ENCODE data around the gene LOXL4. TPM values are rescaled to one million over a fixed set of nuclear protein-coding genes. Genes with fewer than 3 reads are reported as not detected.

The LOXL4 gene
- polyA plus RNA-seq, 4 donors: 0.27 to 4.2 (median 0.72) TPM; not detected in 1

GRCh38 chr10:98309366-98310355 is 41.7 kb upstream of the LOXL4 start:
- 19 to 21% (median 20%) methylated on average over 21 of the region's 21 CpGs for WGBS, 3 donors

GRCh38 chr10:98308669-98309365 is 40.8 kb upstream of the LOXL4 start:
- Histone ChIP-seq H3K4me1 (ENCODE audit: control insufficient read depth in 3 of 3, insufficient read depth in 2 of 3, low read depth in 1 of 3, low read length in 2 of 3) (peaks cover 0 to 4% (median 0%) of the 10 kb centered on the region in 3 donors), H3K27me3 (ENCODE audit: control insufficient read depth in 3 of 3, insufficient read depth in 3 of 3, low read length in 3 of 3) (peaks cover 0 to 17% (median 2%) of the 10 kb centered on the region in 3 donors), H3K4me3 (ENCODE audit: low read depth in 1 of 3, low read length in 3 of 3) (no peak overlapping the region), H3K27ac (ENCODE audit: low read depth in 1 of 3, low read length in 2 of 3) (peak overlapping the region in 1 of 3 donors; percentile 28), H3K9me3 (ENCODE audit: control insufficient read depth in 2 of 2, insufficient read depth in 1 of 2, low read depth in 1 of 2, low read length in 1 of 2) (peaks cover 0 to 3% of the 10 kb centered on the region in 2 donors), H3K36me3 (ENCODE audit: control insufficient read depth in 3 of 3, insufficient read depth in 2 of 3, low read depth in 1 of 3, low read length in 3 of 3) (no peaks in the 10 kb centered on the region)
- no peak for FAIRE-seq
- 39 to 57% (median 55%) methylated on average over 13 of the region's 13 CpGs for WGBS, 3 donors
- DNase-seq: no peak

More at GRCh38 chr10:98309366-98310355, 41.7 kb upstream of the LOXL4 start:
- Histone ChIP-seq H3K27me3 (ENCODE audit: control insufficient read depth in 3 of 3, insufficient read depth in 3 of 3, low read length in 3 of 3) (peaks cover 0 to 22% (median 2%) of the 10 kb centered on the region in 3 donors), H3K4me1 (ENCODE audit: control insufficient read depth in 3 of 3, insufficient read depth in 2 of 3, low read depth in 1 of 3, low read length in 2 of 3) (peaks cover 0 to 4% (median 0%) of the 10 kb centered on the region in 3 donors), H3K9me3 (ENCODE audit: control insufficient read depth in 2 of 2, insufficient read depth in 1 of 2, low read depth in 1 of 2, low read length in 1 of 2) (peaks cover 0 to 3% of the 10 kb centered on the region in 2 donors), H3K36me3 (ENCODE audit: control insufficient read depth in 3 of 3, insufficient read depth in 2 of 3, low read depth in 1 of 3, low read length in 3 of 3) (no peaks in the 10 kb centered on the region), H3K27ac (ENCODE audit: low read depth in 1 of 3, low read length in 2 of 3) (peak overlapping the region in 1 of 3 donors; percentile 28), H3K4me3 (ENCODE audit: low read depth in 1 of 3, low read length in 3 of 3) (no peak overlapping the region)
- FAIRE-seq (no peak), DNase-seq (peak; percentile 37 to 68)

GRCh38 chr10:98307916-98308541 is 40.0 kb upstream of the LOXL4 start:
- Histone ChIP-seq H3K4me1 (ENCODE audit: control insufficient read depth in 3 of 3, insufficient read depth in 2 of 3, low read depth in 1 of 3, low read length in 2 of 3) (peaks cover 0 to 4% (median 0%) of the 10 kb centered on the region in 3 donors), H3K9me3 (ENCODE audit: control insufficient read depth in 2 of 2, insufficient read depth in 1 of 2, low read depth in 1 of 2, low read length in 1 of 2) (peaks cover 0 to 3% of the 10 kb centered on the region in 2 donors), H3K27me3 (ENCODE audit: control insufficient read depth in 3 of 3, insufficient read depth in 3 of 3, low read length in 3 of 3) (peaks cover 0 to 17% (median 2%) of the 10 kb centered on the region in 3 donors), H3K27ac (ENCODE audit: low read depth in 1 of 3, low read length in 2 of 3) (no peak overlapping the region), H3K36me3 (ENCODE audit: control insufficient read depth in 3 of 3, insufficient read depth in 2 of 3, low read depth in 1 of 3, low read length in 3 of 3) (no peaks in the 10 kb centered on the region), H3K4me3 (ENCODE audit: low read depth in 1 of 3, low read length in 3 of 3) (no peak overlapping the region)
- 72 to 86% (median 73%) methylated on average over 11 of the region's 11 CpGs for WGBS, 3 donors
- FAIRE-seq (no peak), DNase-seq (no peak)

GRCh38 chr10:98306501-98306900 is 38.5 kb upstream of the LOXL4 start:
- H3K36me3 ChIP-seq (ENCODE audit: control insufficient read depth in 3 of 3, insufficient read depth in 2 of 3, low read depth in 1 of 3, low read length in 3 of 3): no peaks in the 10 kb centered on the region
- 60 to 75% (median 60%) methylated on average over 4 of the region's 4 CpGs for WGBS, 3 donors

GRCh38 chr10:98303569-98303968 is 35.6 kb upstream of the LOXL4 start:
- H3K27me3 ChIP-seq (ENCODE audit: control insufficient read depth in 3 of 3, insufficient read depth in 3 of 3, low read length in 3 of 3): peaks cover 0 to 20% (median 0%) of the 10 kb centered on the region in 3 donors
- DNase-seq (no peak), FAIRE-seq (no peak)
- H3K4me3 ChIP-seq (ENCODE audit: low read depth in 1 of 3, low read length in 3 of 3): no peak overlapping the region
- H3K27ac ChIP-seq (ENCODE audit: low read depth in 1 of 3, low read length in 2 of 3): no peak overlapping the region
- peaks cover 0 to 3% of the 10 kb centered on the region in 2 donors for H3K9me3 ChIP-seq (ENCODE audit: control insufficient read depth in 2 of 2, insufficient read depth in 1 of 2, low read depth in 1 of 2, low read length in 1 of 2)
- H3K36me3 ChIP-seq (ENCODE audit: control insufficient read depth in 3 of 3, insufficient read depth in 2 of 3, low read depth in 1 of 3, low read length in 3 of 3): no peaks in the 10 kb centered on the region
- peaks cover 0 to under 1% (median 0%) of the 10 kb centered on the region in 3 donors for H3K4me1 ChIP-seq (ENCODE audit: control insufficient read depth in 3 of 3, insufficient read depth in 2 of 3, low read depth in 1 of 3, low read length in 2 of 3)

More at GRCh38 chr10:98306501-98306900, 38.5 kb upstream of the LOXL4 start:
- H3K27ac ChIP-seq (ENCODE audit: low read depth in 1 of 3, low read length in 2 of 3): no peak overlapping the region
- peaks cover 0 to 21% (median 2%) of the 10 kb centered on the region in 3 donors for H3K27me3 ChIP-seq (ENCODE audit: control insufficient read depth in 3 of 3, insufficient read depth in 3 of 3, low read length in 3 of 3)
- no peak overlapping the region for H3K4me3 ChIP-seq (ENCODE audit: low read depth in 1 of 3, low read length in 3 of 3)
- DNase-seq (no peak), FAIRE-seq (no peak)
- peaks cover 0 to 3% of the 10 kb centered on the region in 2 donors for H3K9me3 ChIP-seq (ENCODE audit: control insufficient read depth in 2 of 2, insufficient read depth in 1 of 2, low read depth in 1 of 2, low read length in 1 of 2)
- H3K4me1 ChIP-seq (ENCODE audit: control insufficient read depth in 3 of 3, insufficient read depth in 2 of 3, low read depth in 1 of 3, low read length in 2 of 3): peaks cover 0 to 4% (median 0%) of the 10 kb centered on the region in 3 donors

- Histone ChIP-seq H3K4me1 (ENCODE audit: control insufficient read depth in 3 of 3, insufficient read depth in 2 of 3, low read depth in 1 of 3, low read length in 2 of 3) (no peaks in the 10 kb centered on the region), H3K27me3 (ENCODE audit: control insufficient read depth in 3 of 3, insufficient read depth in 3 of 3, low read length in 3 of 3) (peaks cover 0 to 19% (median 0%) of the 10 kb centered on the region in 3 donors), H3K9me3 (ENCODE audit: control insufficient read depth in 2 of 2, insufficient read depth in 1 of 2, low read depth in 1 of 2, low read length in 1 of 2) (peaks cover 0 to 3% of the 10 kb centered on the region in 2 donors), H3K36me3 (ENCODE audit: control insufficient read depth in 3 of 3, insufficient read depth in 2 of 3, low read depth in 1 of 3, low read length in 3 of 3) (no peaks in the 10 kb centered on the region), H3K27ac (ENCODE audit: low read depth in 1 of 3, low read length in 2 of 3) (no peak overlapping the region), H3K4me3 (ENCODE audit: low read depth in 1 of 3, low read length in 3 of 3) (no peak overlapping the region)
- FAIRE-seq (no peak), DNase-seq (no peak)
- WGBS, 3 donors: 59 to 70% (median 68%) methylated on average over 4 of the region's 4 CpGs
These were observed 34.9 kb upstream of the LOXL4 start for GRCh38 chr10:98302741-98303365.

- Histone ChIP-seq H3K9me3 (ENCODE audit: control insufficient read depth in 2 of 2, insufficient read depth in 1 of 2, low read depth in 1 of 2, low read length in 1 of 2) (peaks cover 0 to 3% of the 10 kb centered on the region in 2 donors), H3K27ac (ENCODE audit: low read depth in 1 of 3, low read length in 2 of 3) (no peak overlapping the region), H3K4me1 (ENCODE audit: control insufficient read depth in 3 of 3, insufficient read depth in 2 of 3, low read depth in 1 of 3, low read length in 2 of 3) (no peaks in the 10 kb centered on the region), H3K36me3 (ENCODE audit: control insufficient read depth in 3 of 3, insufficient read depth in 2 of 3, low read depth in 1 of 3, low read length in 3 of 3) (no peaks in the 10 kb centered on the region), H3K4me3 (ENCODE audit: low read depth in 1 of 3, low read length in 3 of 3) (no peak overlapping the region), H3K27me3 (ENCODE audit: control insufficient read depth in 3 of 3, insufficient read depth in 3 of 3, low read length in 3 of 3) (peaks cover 0 to 22% (median 0%) of the 10 kb centered on the region in 3 donors)
- 50 to 59% (median 55%) methylated on average over 9 of the region's 9 CpGs for WGBS, 3 donors
- no peak for FAIRE-seq
- DNase-seq: no peak
These were observed 33.8 kb upstream of the LOXL4 start for GRCh38 chr10:98301664-98302319.

All from small intestine (tissue), 7 donors.